Measurements from ENCODE around the gene PC. TPM values are rescaled to one million over a fixed set of nuclear protein-coding genes. Genes with fewer than 3 reads are reported as not detected.

PC gene
- total and polyA plus RNA-seq, 9 of the 15 experiments (the other 6 are each of a cell fraction or from before 2014, with no cell fraction given), result 0.94 to 38.0 (median 8.7) TPM

DNA sequence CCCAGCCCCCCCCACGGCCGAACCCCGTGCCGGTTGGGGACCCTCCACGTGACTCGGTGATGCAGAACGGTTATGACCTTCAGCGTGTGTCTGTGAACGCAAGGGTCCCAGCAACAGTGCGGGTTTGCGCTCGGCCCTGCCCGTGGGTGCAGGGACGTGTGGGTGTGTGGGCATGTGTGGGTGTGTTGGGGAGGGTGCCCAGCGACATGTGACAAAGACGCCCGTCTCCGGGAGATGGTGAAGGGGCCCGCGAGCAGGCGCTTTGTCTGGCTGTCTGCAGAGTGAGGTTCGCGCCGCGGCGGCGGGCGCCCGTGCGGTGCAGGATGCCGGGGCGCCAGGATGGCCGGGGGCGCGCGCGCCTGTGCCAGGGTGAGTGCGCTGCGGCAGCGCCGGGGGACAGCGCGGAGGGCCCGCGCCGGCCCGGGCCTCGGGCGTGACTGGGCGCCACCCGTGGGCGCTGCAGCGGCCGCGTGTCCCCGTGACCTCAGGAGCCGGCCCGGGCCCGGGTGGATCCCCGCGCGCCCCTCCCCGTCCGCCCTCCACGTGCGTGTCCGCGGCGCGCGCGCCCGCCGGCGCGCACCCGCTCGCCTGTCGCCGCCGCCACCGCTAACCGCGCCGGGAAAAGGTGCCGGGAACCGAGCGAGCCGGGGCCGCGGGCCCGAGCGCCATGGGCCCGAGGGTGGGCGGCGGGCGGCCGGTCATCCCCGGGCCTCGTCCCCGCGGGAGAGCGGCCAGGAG is 101.5 kb downstream of the PC start, which contains the start of gene LRFN4 (continued):
- TF ChIP-seq, protein P1, sequence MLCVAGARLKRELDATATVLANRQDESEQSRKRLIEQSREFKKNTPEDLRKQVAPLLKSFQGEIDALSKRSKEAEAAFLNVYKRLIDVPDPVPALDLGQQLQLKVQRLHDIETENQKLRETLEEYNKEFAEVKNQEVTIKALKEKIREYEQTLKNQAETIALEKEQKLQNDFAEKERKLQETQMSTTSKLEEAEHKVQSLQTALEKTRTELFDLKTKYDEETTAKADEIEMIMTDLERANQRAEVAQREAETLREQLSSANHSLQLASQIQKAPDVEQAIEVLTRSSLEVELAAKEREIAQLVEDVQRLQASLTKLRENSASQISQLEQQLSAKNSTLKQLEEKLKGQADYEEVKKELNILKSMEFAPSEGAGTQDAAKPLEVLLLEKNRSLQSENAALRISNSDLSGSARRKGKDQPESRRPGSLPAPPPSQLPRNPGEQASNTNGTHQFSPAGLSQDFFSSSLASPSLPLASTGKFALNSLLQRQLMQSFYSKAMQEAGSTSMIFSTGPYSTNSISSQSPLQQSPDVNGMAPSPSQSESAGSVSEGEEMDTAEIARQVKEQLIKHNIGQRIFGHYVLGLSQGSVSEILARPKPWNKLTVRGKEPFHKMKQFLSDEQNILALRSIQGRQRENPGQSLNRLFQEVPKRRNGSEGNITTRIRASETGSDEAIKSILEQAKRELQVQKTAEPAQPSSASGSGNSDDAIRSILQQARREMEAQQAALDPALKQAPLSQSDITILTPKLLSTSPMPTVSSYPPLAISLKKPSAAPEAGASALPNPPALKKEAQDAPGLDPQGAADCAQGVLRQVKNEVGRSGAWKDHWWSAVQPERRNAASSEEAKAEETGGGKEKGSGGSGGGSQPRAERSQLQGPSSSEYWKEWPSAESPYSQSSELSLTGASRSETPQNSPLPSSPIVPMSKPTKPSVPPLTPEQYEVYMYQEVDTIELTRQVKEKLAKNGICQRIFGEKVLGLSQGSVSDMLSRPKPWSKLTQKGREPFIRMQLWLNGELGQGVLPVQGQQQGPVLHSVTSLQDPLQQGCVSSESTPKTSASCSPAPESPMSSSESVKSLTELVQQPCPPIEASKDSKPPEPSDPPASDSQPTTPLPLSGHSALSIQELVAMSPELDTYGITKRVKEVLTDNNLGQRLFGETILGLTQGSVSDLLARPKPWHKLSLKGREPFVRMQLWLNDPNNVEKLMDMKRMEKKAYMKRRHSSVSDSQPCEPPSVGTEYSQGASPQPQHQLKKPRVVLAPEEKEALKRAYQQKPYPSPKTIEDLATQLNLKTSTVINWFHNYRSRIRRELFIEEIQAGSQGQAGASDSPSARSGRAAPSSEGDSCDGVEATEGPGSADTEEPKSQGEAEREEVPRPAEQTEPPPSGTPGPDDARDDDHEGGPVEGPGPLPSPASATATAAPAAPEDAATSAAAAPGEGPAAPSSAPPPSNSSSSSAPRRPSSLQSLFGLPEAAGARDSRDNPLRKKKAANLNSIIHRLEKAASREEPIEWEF (CRISPR knock-in tag; IDR thresholded peaks at IDR 0.05), result no peak
- TF ChIP-seq, protein P2, sequence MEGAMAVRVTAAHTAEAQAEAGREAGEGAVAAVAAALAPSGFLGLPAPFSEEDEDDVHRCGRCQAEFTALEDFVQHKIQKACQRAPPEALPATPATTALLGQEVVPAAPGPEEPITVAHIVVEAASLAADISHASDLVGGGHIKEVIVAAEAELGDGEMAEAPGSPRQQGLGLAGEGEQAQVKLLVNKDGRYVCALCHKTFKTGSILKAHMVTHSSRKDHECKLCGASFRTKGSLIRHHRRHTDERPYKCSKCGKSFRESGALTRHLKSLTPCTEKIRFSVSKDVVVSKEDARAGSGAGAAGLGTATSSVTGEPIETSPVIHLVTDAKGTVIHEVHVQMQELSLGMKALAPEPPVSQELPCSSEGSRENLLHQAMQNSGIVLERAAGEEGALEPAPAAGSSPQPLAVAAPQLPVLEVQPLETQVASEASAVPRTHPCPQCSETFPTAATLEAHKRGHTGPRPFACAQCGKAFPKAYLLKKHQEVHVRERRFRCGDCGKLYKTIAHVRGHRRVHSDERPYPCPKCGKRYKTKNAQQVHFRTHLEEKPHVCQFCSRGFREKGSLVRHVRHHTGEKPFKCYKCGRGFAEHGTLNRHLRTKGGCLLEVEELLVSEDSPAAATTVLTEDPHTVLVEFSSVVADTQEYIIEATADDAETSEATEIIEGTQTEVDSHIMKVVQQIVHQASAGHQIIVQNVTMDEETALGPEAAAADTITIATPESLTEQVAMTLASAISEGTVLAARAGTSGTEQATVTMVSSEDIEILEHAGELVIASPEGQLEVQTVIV (CRISPR knock-in tag; IDR thresholded peaks at IDR 0.05; ENCODE audit: borderline replicate concordance), result no peak
- TF ChIP-seq MEIS2 (IDR thresholded peaks at IDR 0.05; ENCODE audit: partially characterized antibody) (no peak), GATAD2A (IDR thresholded peaks at IDR 0.05) (no peak; the same call in 1 of the 2 replicates), ZFP1 (CRISPR knock-in tag; IDR thresholded peaks at IDR 0.05) (no peak), RBM14 (IDR thresholded peaks at IDR 0.05; ENCODE audit: borderline replicate concordance, insufficient read depth, low read depth, low read length) (0 out of 2 replicates have a peak, but pooled peaks have one; percentile 64)
- TF ChIP-seq, protein P3, sequence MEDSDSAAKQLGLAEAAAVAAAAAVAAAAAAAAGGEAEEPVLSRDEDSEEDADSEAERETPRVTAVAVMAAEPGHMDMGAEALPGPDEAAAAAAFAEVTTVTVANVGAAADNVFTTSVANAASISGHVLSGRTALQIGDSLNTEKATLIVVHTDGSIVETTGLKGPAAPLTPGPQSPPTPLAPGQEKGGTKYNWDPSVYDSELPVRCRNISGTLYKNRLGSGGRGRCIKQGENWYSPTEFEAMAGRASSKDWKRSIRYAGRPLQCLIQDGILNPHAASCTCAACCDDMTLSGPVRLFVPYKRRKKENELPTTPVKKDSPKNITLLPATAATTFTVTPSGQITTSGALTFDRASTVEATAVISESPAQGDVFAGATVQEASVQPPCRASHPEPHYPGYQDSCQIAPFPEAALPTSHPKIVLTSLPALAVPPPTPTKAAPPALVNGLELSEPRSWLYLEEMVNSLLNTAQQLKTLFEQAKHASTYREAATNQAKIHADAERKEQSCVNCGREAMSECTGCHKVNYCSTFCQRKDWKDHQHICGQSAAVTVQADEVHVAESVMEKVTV (CRISPR knock-in tag; IDR thresholded peaks at IDR 0.05), result no peak
- TF ChIP-seq, protein P4, sequence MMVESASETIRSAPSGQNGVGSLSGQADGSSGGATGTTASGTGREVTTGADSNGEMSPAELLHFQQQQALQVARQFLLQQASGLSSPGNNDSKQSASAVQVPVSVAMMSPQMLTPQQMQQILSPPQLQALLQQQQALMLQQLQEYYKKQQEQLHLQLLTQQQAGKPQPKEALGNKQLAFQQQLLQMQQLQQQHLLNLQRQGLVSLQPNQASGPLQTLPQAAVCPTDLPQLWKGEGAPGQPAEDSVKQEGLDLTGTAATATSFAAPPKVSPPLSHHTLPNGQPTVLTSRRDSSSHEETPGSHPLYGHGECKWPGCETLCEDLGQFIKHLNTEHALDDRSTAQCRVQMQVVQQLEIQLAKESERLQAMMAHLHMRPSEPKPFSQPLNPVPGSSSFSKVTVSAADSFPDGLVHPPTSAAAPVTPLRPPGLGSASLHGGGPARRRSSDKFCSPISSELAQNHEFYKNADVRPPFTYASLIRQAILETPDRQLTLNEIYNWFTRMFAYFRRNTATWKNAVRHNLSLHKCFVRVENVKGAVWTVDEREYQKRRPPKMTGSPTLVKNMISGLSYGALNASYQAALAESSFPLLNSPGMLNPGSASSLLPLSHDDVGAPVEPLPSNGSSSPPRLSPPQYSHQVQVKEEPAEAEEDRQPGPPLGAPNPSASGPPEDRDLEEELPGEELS (CRISPR knock-in tag; IDR thresholded peaks at IDR 0.05; ENCODE audit: borderline replicate concordance), result no peak
- TF ChIP-seq, protein P5, sequence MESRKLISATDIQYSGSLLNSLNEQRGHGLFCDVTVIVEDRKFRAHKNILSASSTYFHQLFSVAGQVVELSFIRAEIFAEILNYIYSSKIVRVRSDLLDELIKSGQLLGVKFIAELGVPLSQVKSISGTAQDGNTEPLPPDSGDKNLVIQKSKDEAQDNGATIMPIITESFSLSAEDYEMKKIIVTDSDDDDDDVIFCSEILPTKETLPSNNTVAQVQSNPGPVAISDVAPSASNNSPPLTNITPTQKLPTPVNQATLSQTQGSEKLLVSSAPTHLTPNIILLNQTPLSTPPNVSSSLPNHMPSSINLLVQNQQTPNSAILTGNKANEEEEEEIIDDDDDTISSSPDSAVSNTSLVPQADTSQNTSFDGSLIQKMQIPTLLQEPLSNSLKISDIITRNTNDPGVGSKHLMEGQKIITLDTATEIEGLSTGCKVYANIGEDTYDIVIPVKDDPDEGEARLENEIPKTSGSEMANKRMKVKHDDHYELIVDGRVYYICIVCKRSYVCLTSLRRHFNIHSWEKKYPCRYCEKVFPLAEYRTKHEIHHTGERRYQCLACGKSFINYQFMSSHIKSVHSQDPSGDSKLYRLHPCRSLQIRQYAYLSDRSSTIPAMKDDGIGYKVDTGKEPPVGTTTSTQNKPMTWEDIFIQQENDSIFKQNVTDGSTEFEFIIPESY (CRISPR knock-in tag; IDR thresholded peaks at IDR 0.05), result peak; percentile 64; the same call in 1 of the 2 replicates
